Ishikawa (cell line): ENCODE data around the gene IFNGR1.

Experiments
- NFIC ChIP-seq: IDR thresholded peaks from 2 replicates; pipeline ENCODE4 v1.6.1; 2012
- REST ChIP-seq: IDR thresholded peaks from 2 replicates; pipeline ENCODE4 v1.6.1; 2012; ENCODE audit warnings: low read depth, mild to moderate bottlenecking
- TAF1 ChIP-seq: IDR thresholded peaks from 2 replicates; pipeline ENCODE4 v1.6.1; 2012; ENCODE audit warnings: low read depth, mild to moderate bottlenecking

- TF ChIP-seq TAF1, result no peak
- TF ChIP-seq REST, result no peak
- TF ChIP-seq NFIC, result no peak
Measured at GRCh38 chr6:137175868-137176245, 43.3 kb downstream of the IFNGR1 start.
